GM12878 (cell line): ENCODE data around the gene ABHD18. TPM values are rescaled to one million over a fixed set of nuclear protein-coding genes. Genes with fewer than 3 reads are reported as not detected.
A peak's percentile ranks its signal among the peaks of the same experiment; 100 is the strongest.

Source experiments
- ATAC-seq: fragments of 200-7000 bp; cut with Tn5 transposase; 3 replicates; pipeline ENCODE4 v1.9.1; 2020; ENCODE audit warnings: mild to moderate bottlenecking, moderate library complexity
- BruUV-seq: library from RNA; stranded (reverse); fragments of 400-500 nt; replicated peaks from 2 replicates; lab custom pipeline; 2021; lab: Mats Ljungman, UMichigan
- CTCF ChIA-PET: fragments of 300-600 bp; sonication (Branson Sonifier 250); formaldehyde crosslinking; extraction: SDS; loops from one replicate; lab custom pipeline; 2021; ENCODE audit warnings: inconsistent platforms; lab: Yijun Ruan, JAX
- POLR2A ChIA-PET: fragments of 350-600 bp; formaldehyde crosslinking; extraction: SDS; loops from one replicate; lab custom pipeline; 2021; ENCODE audit warnings: inconsistent platforms; lab: Charles Lee
- RAD21 ChIA-PET: fragments of 300-600 bp; sonication (Branson Sonifier 250); formaldehyde crosslinking; loops from one replicate; lab custom pipeline; 2023; ENCODE audit warnings: antibody characterized with exemption; ENCODE audit not compliant: unreplicated experiment; lab: Charles Lee
- SMC1A ChIA-PET: fragments of 300-600 bp; sonication (Branson Sonifier 250); formaldehyde crosslinking; loops from one replicate; lab custom pipeline; 2023; ENCODE audit not compliant: unreplicated experiment, uncharacterized antibody; lab: Charles Lee
- DNase-seq: peaks from one replicate; pipeline ENCODE4 v3.0.0-alpha.2; 2011; ENCODE audit warnings: low read depth, low spot score
- FAIRE-seq: peaks from 3 replicates; lab custom pipeline; 2011; peaks lifted over from hg19 to GRCh38; lab: Jason Lieb, UNC
- H2AFZ ChIP-seq: 2 replicates; pipeline ENCODE4 v1.6.0; 2011; ENCODE audit warnings: low read depth, low read length, control low read depth; ENCODE audit not compliant: control insufficient read depth
- H3K27ac ChIP-seq: 2 replicates; pipeline ENCODE4 v1.5.1; 2011; ENCODE audit warnings: control low read depth; ENCODE audit not compliant: control insufficient read depth, insufficient read depth
- H3K27me3 ChIP-seq, 2 experiments: replicated peaks in 1 of 2; 2 replicates each; pipeline versions ENCODE4 v1.6.0 to v1.6.1; 2011; ENCODE audit warnings: low read length in 1 of 2; ENCODE audit not compliant: control insufficient read depth in 2 of 2, insufficient read depth in 2 of 2
- H3K36me3 ChIP-seq, 2 experiments: 2 replicates each; pipeline ENCODE4 v1.5.1; 2011; ENCODE audit warnings: low read length in 1 of 2; ENCODE audit not compliant: control insufficient read depth in 2 of 2, insufficient read depth in 2 of 2
- H3K4me1 ChIP-seq: 2 replicates; pipeline ENCODE4 v1.6.1; 2011; ENCODE audit warnings: mild to moderate bottlenecking, low read length, moderate library complexity, mixed read lengths; ENCODE audit not compliant: control insufficient read depth, insufficient read depth
- H3K4me2 ChIP-seq: 2 replicates; pipeline ENCODE4 v1.6.0; 2011; ENCODE audit warnings: control low read depth; ENCODE audit not compliant: control insufficient read depth, insufficient read depth
- H3K4me3 ChIP-seq: fragments of 200-600 bp; sonication (generic); 2 replicates; pipeline ENCODE4 v1.5.1; 2016
- H3K79me2 ChIP-seq: 2 replicates; pipeline ENCODE4 v1.6.0; 2011; ENCODE audit warnings: low read length; ENCODE audit not compliant: control insufficient read depth, insufficient read depth
- H3K9ac ChIP-seq: 2 replicates; pipeline ENCODE4 v1.8.0; 2011; ENCODE audit warnings: low read length, control low read depth, mixed read lengths; ENCODE audit not compliant: control insufficient read depth, insufficient read depth
- H3K9me3 ChIP-seq: replicated peaks from 3 replicates; pipeline ENCODE4 v1.5.1; 2011; ENCODE audit warnings: mild to moderate bottlenecking, low read length; ENCODE audit not compliant: control insufficient read depth, insufficient read depth
- H4K20me1 ChIP-seq: 2 replicates; pipeline ENCODE4 v1.6.0; 2011; ENCODE audit not compliant: control insufficient read depth, insufficient read depth
- BCL3 ChIP-seq: IDR thresholded peaks from 2 replicates; pipeline ENCODE4 v1.6.1; 2011; ENCODE audit warnings: borderline replicate concordance, low read depth, mild to moderate bottlenecking, moderate library complexity, low read length; ENCODE audit not compliant: insufficient read depth, poor library complexity, severe bottlenecking
- DPF2 ChIP-seq: fragments of 450-650 bp; IDR thresholded peaks from 2 replicates; pipeline ENCODE4 v1.6.1; 2017; ENCODE audit warnings: mild to moderate bottlenecking
- E2F8 ChIP-seq: fragments of 450-650 bp; IDR thresholded peaks from 2 replicates; pipeline ENCODE4 v1.6.1; 2018; ENCODE audit warnings: mild to moderate bottlenecking, low read depth, moderate library complexity; ENCODE audit not compliant: partially characterized antibody
- GABPA ChIP-seq: IDR thresholded peaks from 2 replicates; pipeline ENCODE4 v1.6.1; 2014; ENCODE audit warnings: antibody characterized with exemption, low read depth, mild to moderate bottlenecking, inconsistent platforms
- GATAD2B ChIP-seq: fragments of 450-650 bp; conservative IDR thresholded peaks from 2 replicates; pipeline ENCODE4 v1.6.1; 2017; ENCODE audit warnings: low read depth, mild to moderate bottlenecking, moderate library complexity
- IKZF1 ChIP-seq: fragments of 450-650 bp; conservative IDR thresholded peaks from 2 replicates; pipeline ENCODE4 v1.6.1; 2017; ENCODE audit warnings: antibody characterized with exemption, mild to moderate bottlenecking
- KLF5 ChIP-seq: fragments of 450-650 bp; IDR thresholded peaks from 2 replicates; pipeline ENCODE4 v1.6.1; 2014; ENCODE audit warnings: mild to moderate bottlenecking; ENCODE audit not compliant: partially characterized antibody
- MTA3 ChIP-seq: IDR thresholded peaks from 2 replicates; pipeline ENCODE4 v1.6.1; 2012; ENCODE audit warnings: low read length, inconsistent platforms, borderline replicate concordance
- PAX8 ChIP-seq: fragments of 450-650 bp; IDR thresholded peaks from 2 replicates; pipeline ENCODE4 v1.6.1; 2017; ENCODE audit warnings: mild to moderate bottlenecking, moderate library complexity
- SIX5 ChIP-seq: IDR thresholded peaks from 2 replicates; pipeline ENCODE4 v1.6.1; 2011; ENCODE audit warnings: mild to moderate bottlenecking, low read depth, low read length, moderate library complexity; ENCODE audit not compliant: severe bottlenecking
- SP1 ChIP-seq: IDR thresholded peaks from one replicate; pipeline ENCODE4 v1.6.1; 2011; ENCODE audit warnings: low read depth, low read length
- SREBF2 ChIP-seq: IDR thresholded peaks from 2 replicates; pipeline ENCODE4 v1.6.1; 2012; ENCODE audit warnings: mild to moderate bottlenecking, low read length
- TARDBP ChIP-seq: IDR thresholded peaks from 2 replicates; pipeline ENCODE4 v1.6.1; 2016; ENCODE audit warnings: borderline replicate concordance
- USF2 ChIP-seq: IDR thresholded peaks from 2 replicates; pipeline ENCODE4 v1.6.1; 2011; ENCODE audit warnings: low read depth, low read length, improper control_type of control experiment, borderline replicate concordance
- WRNIP1 ChIP-seq: IDR thresholded peaks from 2 replicates; pipeline ENCODE4 v1.6.1; 2011; ENCODE audit warnings: low read depth, low read length, improper control_type of control experiment, borderline replicate concordance
- YY1 ChIP-seq: IDR thresholded peaks from 2 replicates; pipeline ENCODE4 v1.6.1; 2011; ENCODE audit warnings: low read depth, mild to moderate bottlenecking, low read length
- ZBTB4 ChIP-seq: fragments of 450-650 bp; formaldehyde crosslinking; IDR thresholded peaks from 2 replicates; pipeline ENCODE4 v1.4.0; 2022; ENCODE audit warnings: mild to moderate bottlenecking, moderate library complexity
- ZNF217 ChIP-seq: fragments of 450-650 bp; IDR thresholded peaks from 2 replicates; pipeline ENCODE4 v1.6.1; 2017; ENCODE audit warnings: antibody characterized with exemption, mild to moderate bottlenecking
- WGBS: methylation state at CpG from one replicate; pipeline ENCODE4 v1.1.6; 2016; ENCODE audit warnings: low lambda C conversion rate; ENCODE audit not compliant: insufficient replicate concordance, insufficient coverage; ENCODE audit errors: missing lambda C conversion rate; 5-methylcytosine and 5-hydroxymethylcytosine counted together
- in situ Hi-C: fragments of 300-500 bp; cut with MboI; formaldehyde crosslinking; loops from 9 replicates; pipeline ENCODE4 v1.14.3; 2018; ENCODE audit warnings: mixed read lengths
- intact Hi-C: fragments of 100-400 bp; cut with micrococcal nuclease; formaldehyde crosslinking; loops from one replicate; pipeline ENCODE4 v1.14.2; 2022; ENCODE audit not compliant: unreplicated experiment
- polyA plus RNA-seq, 11 experiments: library from polyadenylated mRNA; depleted of rRNA in 4 of 11; unstranded in 6 of 11; stranded (reverse) in 5 of 11; fragments of >200 nt; fragmentation: Nextera tagmentation in 4 of 11; fragmentation: Illumina TruSeq in 1 of 11; extraction: Ambion mirVana in 4 of 11; extraction: Trizol in 1 of 11; gene quantifications; 1 replicate in 1 of 11; 2 replicates in 10 of 11; pipeline versions ENCODE4 v1.2.1 to v1.2.3, GENCODE V29; 2011 to 2016; ENCODE audit warnings: inconsistent platforms in 2 of 11, missing spikeins in 2 of 11, low read depth in 1 of 11
- total RNA-seq, 4 experiments: library from RNA; depleted of rRNA in 3 of 4; stranded (reverse); fragments of >200 nt in 3 of 4; fragmentation: Illumina TruSeq in 1 of 4; extraction: Trizol in 1 of 4; gene quantifications; 2 replicates each; pipeline versions ENCODE4 v1.2.1 to v1.2.3, GENCODE V29; 2013 to 2021

ABHD18 gene
- total and polyA plus RNA-seq, 10 of the 15 experiments (the other 5 are each of a cell fraction or from before 2014, with no cell fraction given): 3.4 to 13.5 (median 9.6) TPM

- intact Hi-C loops: no loop called here
- BruUV-seq: no TSS peak
- FAIRE-seq: peak; percentile 27
- ATAC-seq: no peak
- no peak overlapping the region for H3K9ac ChIP-seq
- H3K4me2 ChIP-seq: no peak overlapping the region
- H3K9me3 ChIP-seq: no peaks in the 10 kb centered on the region
- peaks cover 4% of the 10 kb centered on the region; the same call in 1 of the 2 replicates for H3K79me2 ChIP-seq
- H3K27ac ChIP-seq: no peak overlapping the region
- DNase-seq: no peak
- in situ Hi-C loops: no loop called here
- H3K36me3 ChIP-seq: no peaks in the 10 kb centered on the region; a peak in 2 of 4 replicates
- no peak overlapping the region for H3K4me3 ChIP-seq
- ChIA-PET RAD21 (no interaction called here), CTCF (no interaction called here), POLR2A (no interaction called here), SMC1A (interaction anchor here (1.9 kb wide), 1 partner anchor 8 kb away, joined by 6 read pairs; the partner anchor contains the start of genes ABHD18 and MFSD8)
- no peak overlapping the region for H2AFZ ChIP-seq
- 98% methylated on average over 2 of the region's 2 CpGs for WGBS
- H4K20me1 ChIP-seq: no peaks in the 10 kb centered on the region
- no peaks in the 10 kb centered on the region for H3K27me3 ChIP-seq
- H3K4me1 ChIP-seq: no peaks in the 10 kb centered on the region
- TF ChIP-seq SP1: no peak
- no peak for TF ChIP-seq ZNF217
- TF ChIP-seq SREBF2: no peak
- no peak for TF ChIP-seq ZBTB4 (CRISPR knock-in tag)
- TF ChIP-seq IKZF1: no peak
- no peak for TF ChIP-seq KLF5
- no peak for TF ChIP-seq TARDBP
- no peak for TF ChIP-seq WRNIP1
- no peak for TF ChIP-seq BCL3
- no peak for TF ChIP-seq DPF2
- TF ChIP-seq GATAD2B: no peak
- TF ChIP-seq E2F8: no peak
- TF ChIP-seq USF2: no peak
- no peak for TF ChIP-seq SIX5
- TF ChIP-seq MTA3: no peak
- no peak for TF ChIP-seq PAX8
- TF ChIP-seq YY1: no peak
- TF ChIP-seq GABPA: no peak
Measured at GRCh38 chr4:127957105-127957504, 8.1 kb upstream of the ABHD18 start.
